RWPE2 (cell line): Measurements from ENCODE around the gene CIITA.

Experiments
- ATAC-seq: fragments of 200-7000 bp; cut with Tn5 transposase; 3 replicates; pipeline ENCODE4 v1.9.1; 2021; ENCODE audit warnings: low read depth
- DNase-seq: peaks from one replicate; pipeline ENCODE4 v3.0.0-alpha.2; 2020; ENCODE audit warnings: low spot score
- H3K27ac ChIP-seq: fragments of 450-650 bp; 2 replicates; pipeline ENCODE4 v1.5.1; 2017; ENCODE audit warnings: mild to moderate bottlenecking; ENCODE audit not compliant: poor library complexity, severe bottlenecking
- H3K27me3 ChIP-seq: fragments of 250-450 bp; sonication (Bioruptor Pico); 2 replicates; pipeline ENCODE4 v1.5.1; 2021; ENCODE audit warnings: mild to moderate bottlenecking, moderate library complexity; ENCODE audit not compliant: insufficient read depth, poor library complexity, severe bottlenecking
- H3K36me3 ChIP-seq: fragments of 250-450 bp; sonication (Bioruptor Pico); 2 replicates; pipeline ENCODE4 v1.5.1; 2020; ENCODE audit warnings: low read depth, mild to moderate bottlenecking, moderate library complexity
- H3K4me1 ChIP-seq: fragments of 250-450 bp; sonication (Bioruptor Pico); 2 replicates; pipeline ENCODE4 v1.5.1; 2021; ENCODE audit warnings: mild to moderate bottlenecking, moderate library complexity; ENCODE audit not compliant: insufficient read depth, poor library complexity, severe bottlenecking
- H3K4me3 ChIP-seq: fragments of 250-450 bp; sonication (Bioruptor Pico); 2 replicates; pipeline ENCODE4 v1.5.1; 2021; ENCODE audit warnings: mild to moderate bottlenecking, moderate library complexity; ENCODE audit not compliant: severe bottlenecking
- H3K9me3 ChIP-seq: fragments of 250-450 bp; sonication (Bioruptor Pico); 2 replicates; pipeline ENCODE4 v1.5.1; 2021; ENCODE audit warnings: mild to moderate bottlenecking, moderate library complexity; ENCODE audit not compliant: severe bottlenecking
- TF ChIP-seq, protein P1 (sequence below): fragments of 450-650 bp; IDR thresholded peaks from one replicate; pipeline ENCODE4 v1.5.1; 2017; ENCODE audit warnings: mild to moderate bottlenecking, moderate library complexity; ENCODE audit not compliant: poor library complexity, severe bottlenecking

CIITA gene

DNA sequence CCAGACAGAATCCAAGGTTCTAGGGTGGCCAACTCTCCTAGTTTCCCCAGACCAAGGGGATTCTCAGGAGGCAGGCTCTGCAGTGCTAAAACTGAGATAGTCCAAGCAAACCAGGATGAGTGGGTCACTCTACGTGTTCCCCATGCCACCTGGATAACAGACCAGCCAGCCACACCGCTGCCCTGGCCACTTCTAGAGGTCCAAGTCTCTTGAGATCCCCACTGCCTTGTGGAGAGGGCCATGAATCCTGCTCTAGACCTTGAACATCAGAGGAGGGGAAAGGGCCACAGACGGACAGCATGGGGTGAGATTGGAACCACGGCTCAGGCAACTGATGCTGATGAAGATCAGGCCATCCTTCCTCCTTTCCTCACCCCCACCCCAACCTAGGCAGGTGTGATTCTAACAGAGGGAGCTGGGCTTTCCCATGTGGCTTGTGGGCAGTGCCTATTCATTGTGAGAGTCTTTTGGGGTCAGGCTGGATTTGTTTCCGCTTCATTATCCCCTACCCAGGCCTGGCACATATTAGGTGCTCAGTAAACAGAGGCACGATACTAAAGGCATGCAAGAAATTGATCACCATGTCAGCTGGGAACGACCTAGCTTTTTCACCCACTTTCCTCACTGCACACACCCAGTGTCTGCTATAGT lies 41.6 kb upstream of the CIITA start:
- ATAC-seq, result no peak
- DNase-seq, result no peak
- Histone ChIP-seq H3K4me1 (no peaks in the 10 kb centered on the region), H3K9me3 (no peaks in the 10 kb centered on the region), H3K4me3 (no peak overlapping the region), H3K36me3 (no peaks in the 10 kb centered on the region), H3K27ac (no peak overlapping the region), H3K27me3 (peaks cover 3% of the 10 kb centered on the region)
- TF ChIP-seq, protein P1, sequence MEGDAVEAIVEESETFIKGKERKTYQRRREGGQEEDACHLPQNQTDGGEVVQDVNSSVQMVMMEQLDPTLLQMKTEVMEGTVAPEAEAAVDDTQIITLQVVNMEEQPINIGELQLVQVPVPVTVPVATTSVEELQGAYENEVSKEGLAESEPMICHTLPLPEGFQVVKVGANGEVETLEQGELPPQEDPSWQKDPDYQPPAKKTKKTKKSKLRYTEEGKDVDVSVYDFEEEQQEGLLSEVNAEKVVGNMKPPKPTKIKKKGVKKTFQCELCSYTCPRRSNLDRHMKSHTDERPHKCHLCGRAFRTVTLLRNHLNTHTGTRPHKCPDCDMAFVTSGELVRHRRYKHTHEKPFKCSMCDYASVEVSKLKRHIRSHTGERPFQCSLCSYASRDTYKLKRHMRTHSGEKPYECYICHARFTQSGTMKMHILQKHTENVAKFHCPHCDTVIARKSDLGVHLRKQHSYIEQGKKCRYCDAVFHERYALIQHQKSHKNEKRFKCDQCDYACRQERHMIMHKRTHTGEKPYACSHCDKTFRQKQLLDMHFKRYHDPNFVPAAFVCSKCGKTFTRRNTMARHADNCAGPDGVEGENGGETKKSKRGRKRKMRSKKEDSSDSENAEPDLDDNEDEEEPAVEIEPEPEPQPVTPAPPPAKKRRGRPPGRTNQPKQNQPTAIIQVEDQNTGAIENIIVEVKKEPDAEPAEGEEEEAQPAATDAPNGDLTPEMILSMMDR, result no peak

DNA sequence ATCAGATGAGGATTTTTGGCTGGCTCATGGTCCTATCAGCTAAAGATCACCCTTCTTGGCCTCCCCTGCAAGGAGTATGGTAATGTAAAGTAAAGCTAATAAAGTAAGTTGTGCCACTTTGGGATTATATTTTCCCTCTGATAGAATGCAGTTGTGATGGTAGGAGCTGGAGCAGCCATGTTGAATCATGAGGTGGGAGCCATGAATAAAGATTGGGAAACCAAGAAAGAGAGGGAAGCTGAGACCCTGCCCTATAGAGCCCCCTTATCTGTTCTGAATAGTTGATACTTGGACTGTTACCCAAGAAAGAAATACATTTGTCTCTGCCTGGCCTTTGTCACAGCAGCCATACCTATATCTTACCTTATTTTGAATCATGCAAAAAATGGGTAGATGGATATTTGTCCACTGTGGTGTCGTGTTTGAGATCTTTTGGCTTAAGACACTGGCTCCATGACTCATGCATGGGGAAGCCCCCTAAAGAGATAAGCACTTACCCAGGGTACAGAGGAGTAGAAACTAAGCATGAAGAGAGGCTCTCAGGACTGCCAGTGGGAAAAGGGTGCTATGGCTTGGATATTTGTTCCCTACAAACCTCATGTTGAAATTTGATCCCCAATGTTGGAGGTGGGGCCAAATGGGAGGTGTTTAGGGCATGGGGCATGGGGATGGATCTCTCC lies 40.7 kb upstream of the CIITA start:
- ATAC-seq (no peak), DNase-seq (no peak)
- H3K27ac ChIP-seq, result no peak overlapping the region
- H3K9me3 ChIP-seq, result no peaks in the 10 kb centered on the region
- peaks cover 12% of the 10 kb centered on the region for H3K27me3 ChIP-seq
- TF ChIP-seq, protein P1, result no peak
- H3K36me3 ChIP-seq, result no peaks in the 10 kb centered on the region
- H3K4me1 ChIP-seq, result no peaks in the 10 kb centered on the region
- no peak overlapping the region for H3K4me3 ChIP-seq

DNA sequence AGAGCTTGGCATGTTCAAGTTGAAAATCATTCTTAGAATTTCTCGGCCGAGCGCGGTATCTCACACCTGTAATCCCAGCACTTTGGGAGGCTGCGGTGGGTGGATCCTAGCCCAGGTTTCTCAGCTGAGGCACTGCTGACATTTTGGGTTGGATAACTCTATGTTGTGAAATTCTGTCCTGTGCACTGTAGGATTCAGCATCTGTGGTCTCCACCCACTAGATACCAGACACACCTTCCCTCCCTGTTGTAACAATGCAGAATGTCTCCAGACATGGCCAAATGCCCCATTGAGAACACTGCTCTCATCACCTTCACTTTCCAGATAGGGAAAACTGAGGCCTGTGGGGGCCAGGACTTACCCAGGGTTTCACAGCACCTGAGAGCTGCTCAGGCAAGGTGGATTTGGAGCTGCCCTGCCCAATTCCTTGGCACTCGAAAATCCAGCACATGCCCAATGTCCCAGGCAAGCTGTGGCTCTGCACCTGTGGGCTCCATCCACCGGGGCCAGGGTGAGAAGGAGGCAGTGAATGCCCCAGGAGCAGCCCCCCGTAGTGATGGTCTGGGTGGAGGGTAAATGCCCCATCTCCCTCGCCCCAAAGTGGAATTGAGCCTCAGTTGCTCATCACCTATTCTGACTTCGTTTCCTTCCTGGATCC lies 38.3 kb upstream of the CIITA start:
- H3K9me3 ChIP-seq, result no peaks in the 10 kb centered on the region
- DNase-seq, result no peak
- no peak overlapping the region for H3K27ac ChIP-seq
- no peak overlapping the region for H3K4me3 ChIP-seq
- TF ChIP-seq, protein P1, result no peak
- no peaks in the 10 kb centered on the region for H3K4me1 ChIP-seq
- peaks cover 16% of the 10 kb centered on the region for H3K27me3 ChIP-seq
- H3K36me3 ChIP-seq, result no peaks in the 10 kb centered on the region
- peak; percentile 27; the same call in 1 of the 3 replicates for ATAC-seq

DNA sequence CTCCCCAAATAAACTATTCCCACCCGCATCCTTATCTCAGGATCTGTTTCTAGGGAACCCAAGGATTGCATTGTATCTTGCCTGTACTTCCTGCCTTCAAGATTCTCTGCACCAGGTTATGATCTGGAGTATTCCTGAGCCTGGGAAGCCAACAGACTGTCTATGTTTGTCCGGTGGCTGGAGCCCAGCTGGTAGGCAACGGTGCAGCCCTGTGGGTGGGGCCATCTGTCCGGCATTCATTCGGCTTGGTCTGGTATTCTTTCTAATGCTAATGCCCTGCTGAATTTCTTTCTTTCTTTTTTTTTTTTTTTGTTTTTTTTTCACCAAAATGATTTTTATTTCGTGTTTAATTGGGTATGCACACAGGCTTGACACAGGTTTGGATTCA lies 37.7 kb upstream of the CIITA start:
- Histone ChIP-seq H3K27ac (no peak overlapping the region), H3K36me3 (no peaks in the 10 kb centered on the region), H3K4me1 (no peaks in the 10 kb centered on the region), H3K4me3 (no peak overlapping the region), H3K27me3 (peaks cover 16% of the 10 kb centered on the region), H3K9me3 (no peaks in the 10 kb centered on the region)
- no peak for DNase-seq
- ATAC-seq, result no peak
- TF ChIP-seq, protein P1, result no peak
